Measurements from ENCODE around the gene DBR1. TPM values are rescaled to one million over a fixed set of nuclear protein-coding genes. Genes with fewer than 3 reads are reported as not detected.

The DBR1 gene
- total RNA-seq, 2 donors from 2014 or later: 10.5 to 18.7 TPM

GRCh38 chr3:138113326-138113725, 61.4 kb downstream of the DBR1 start:
- TF ChIP-seq CTCF (IDR thresholded peaks at IDR 0.05): no peak
- intact Hi-C loops (cut with DNase I): no loop called here
- no peak for DNase-seq
- Histone ChIP-seq H3K4me1 (no peaks in the 10 kb centered on the region), H3K36me3 (no peaks in the 10 kb centered on the region), H3K4me3 (no peak overlapping the region), H3K9ac (ENCODE audit: low read depth in 2 of 2, low read length in 2 of 2) (no peak overlapping the region), H3K9me3 (no peaks in the 10 kb centered on the region), H3K27me3 (no peaks in the 10 kb centered on the region), H3K27ac (no peak overlapping the region)

- TF ChIP-seq CTCF (IDR thresholded peaks at IDR 0.05): no peak
- H3K9ac ChIP-seq (ENCODE audit: low read depth in 2 of 2, low read length in 2 of 2): no peak overlapping the region
- intact Hi-C loops (cut with DNase I): no loop called here
- H3K36me3 ChIP-seq: no peaks in the 10 kb centered on the region
- DNase-seq: no peak
- no peak overlapping the region for H3K27ac ChIP-seq
- no peaks in the 10 kb centered on the region for H3K27me3 ChIP-seq
- H3K9me3 ChIP-seq: no peaks in the 10 kb centered on the region
- H3K4me3 ChIP-seq: no peak overlapping the region
- H3K4me1 ChIP-seq: no peaks in the 10 kb centered on the region
Observed at GRCh38 chr3:138112362-138112761, 62.4 kb downstream of the DBR1 start.

Other genes starting within 250 kb of the DBR1 start
- gene CLDN18, start 164.8 kb downstream of the DBR1 start, total RNA-seq: under 1 TPM; 0.11 to 0.44 TPM
- gene DZIP1L, start 59.3 kb downstream of the DBR1 start, total RNA-seq: under 1 TPM; 0.69 to 0.89 TPM
- not detected for gene A4GNT, start 42.5 kb downstream of the DBR1 start, total RNA-seq
- gene ARMC8, start 12.4 kb upstream of the DBR1 start, total RNA-seq: 10 to 100 TPM; 29.9 to 35.0 TPM
- gene NME9, start 154.9 kb upstream of the DBR1 start, total RNA-seq: not detected
- 1 to 10 TPM; 2.2 to 4.5 TPM for gene MRAS, start 173.7 kb upstream of the DBR1 start, total RNA-seq